Measurements from ENCODE around the gene ADAMTS16. TPM values are rescaled to one million over a fixed set of nuclear protein-coding genes. Genes with fewer than 3 reads are reported as not detected.
"Not testable (repeated sequence)": the region's sequence is repeated elsewhere in the genome, so short reads cannot be mapped to it uniquely, and the experiment has no call there.

Gene ADAMTS16
- total and polyA plus RNA-seq, 10 donors = not detected

DNA sequence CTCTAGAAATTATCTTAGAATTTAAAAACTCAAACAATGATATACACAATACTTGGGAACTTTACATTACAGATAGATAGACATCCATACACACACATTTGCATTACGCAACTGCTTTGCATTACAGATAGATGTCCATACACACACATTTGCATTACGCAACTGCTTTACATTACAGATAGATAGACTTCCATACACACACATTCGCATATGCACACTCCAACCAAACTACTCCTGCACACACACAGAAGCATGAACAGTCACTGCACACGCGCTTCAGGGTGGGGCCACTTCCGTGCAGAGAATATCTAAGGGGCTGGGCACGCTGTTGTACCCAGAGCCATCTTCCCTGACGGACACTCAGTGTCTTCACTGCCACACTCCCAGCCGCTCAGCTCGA is 7.9 kb upstream of the ADAMTS16 start:
- Histone ChIP-seq H3K4me3 (no peak overlapping the region), H3K36me3 (no peaks in the 10 kb centered on the region), H3K4me1 (no peaks in the 10 kb centered on the region), H3K27ac (no peak overlapping the region), H3K27me3 (replicated peaks in 1 of 7) (peaks cover 0 to under 1% (median 0%) of the 10 kb centered on the region in 7 donors), H3K9me3 (peaks cover 0 to 5% (median 0%) of the 10 kb centered on the region in 8 donors)
- intact Hi-C loops (cut with DNase I; ENCODE audit: low total_unique reads) = no loop called here
- TF ChIP-seq, protein P1, sequence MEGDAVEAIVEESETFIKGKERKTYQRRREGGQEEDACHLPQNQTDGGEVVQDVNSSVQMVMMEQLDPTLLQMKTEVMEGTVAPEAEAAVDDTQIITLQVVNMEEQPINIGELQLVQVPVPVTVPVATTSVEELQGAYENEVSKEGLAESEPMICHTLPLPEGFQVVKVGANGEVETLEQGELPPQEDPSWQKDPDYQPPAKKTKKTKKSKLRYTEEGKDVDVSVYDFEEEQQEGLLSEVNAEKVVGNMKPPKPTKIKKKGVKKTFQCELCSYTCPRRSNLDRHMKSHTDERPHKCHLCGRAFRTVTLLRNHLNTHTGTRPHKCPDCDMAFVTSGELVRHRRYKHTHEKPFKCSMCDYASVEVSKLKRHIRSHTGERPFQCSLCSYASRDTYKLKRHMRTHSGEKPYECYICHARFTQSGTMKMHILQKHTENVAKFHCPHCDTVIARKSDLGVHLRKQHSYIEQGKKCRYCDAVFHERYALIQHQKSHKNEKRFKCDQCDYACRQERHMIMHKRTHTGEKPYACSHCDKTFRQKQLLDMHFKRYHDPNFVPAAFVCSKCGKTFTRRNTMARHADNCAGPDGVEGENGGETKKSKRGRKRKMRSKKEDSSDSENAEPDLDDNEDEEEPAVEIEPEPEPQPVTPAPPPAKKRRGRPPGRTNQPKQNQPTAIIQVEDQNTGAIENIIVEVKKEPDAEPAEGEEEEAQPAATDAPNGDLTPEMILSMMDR (IDR thresholded peaks at IDR 0.05 in 8 of 11, conservative IDR thresholded peaks at IDR 0.05 in 3 of 11) = no peak
- TF ChIP-seq POLR2A (IDR thresholded peaks at IDR 0.05) = no peak
- no peak for TF ChIP-seq POLR2AphosphoS5 (IDR thresholded peaks at IDR 0.05)
- DNase-seq = no peak
- 73 to 83% (median 82%) methylated on average over 10 of the region's 10 CpGs for WGBS, 5 donors

DNA sequence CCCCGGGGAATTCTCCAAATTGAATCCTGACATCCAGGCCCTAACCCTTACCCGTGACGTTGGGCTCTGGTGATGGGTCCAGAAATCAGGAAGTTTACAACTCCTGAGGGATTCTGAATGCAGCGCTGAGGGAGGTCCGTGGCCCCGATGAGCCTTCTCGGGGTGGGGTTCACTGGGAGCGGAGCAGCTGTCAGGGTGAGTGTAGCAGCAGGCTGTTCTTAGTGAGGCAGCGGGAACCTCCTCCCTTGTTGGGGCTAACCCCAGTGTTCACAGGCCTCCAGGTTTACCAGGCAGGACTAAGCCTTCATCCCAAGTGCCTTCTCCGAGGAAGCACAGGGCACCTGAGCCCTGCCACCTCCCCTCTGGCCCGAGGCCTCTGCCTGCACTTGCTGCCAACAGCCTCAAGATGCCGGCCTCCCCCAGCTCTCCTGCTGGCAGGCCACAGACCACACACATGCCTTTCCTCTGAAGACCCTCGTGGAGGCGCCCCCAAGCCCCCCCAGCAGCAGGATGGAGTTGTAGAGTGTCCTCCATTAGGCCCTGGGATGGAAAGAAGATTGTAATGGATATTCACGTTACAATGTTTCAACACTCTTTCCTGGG is 7.3 kb upstream of the ADAMTS16 start:
- intact Hi-C loops (cut with DNase I; ENCODE audit: low total_unique reads) = no loop called here
- WGBS, 5 donors = 79 to 85% (median 81%) methylated on average over 13 to 15 of the region's 15 CpGs
- no peak for DNase-seq

DNA sequence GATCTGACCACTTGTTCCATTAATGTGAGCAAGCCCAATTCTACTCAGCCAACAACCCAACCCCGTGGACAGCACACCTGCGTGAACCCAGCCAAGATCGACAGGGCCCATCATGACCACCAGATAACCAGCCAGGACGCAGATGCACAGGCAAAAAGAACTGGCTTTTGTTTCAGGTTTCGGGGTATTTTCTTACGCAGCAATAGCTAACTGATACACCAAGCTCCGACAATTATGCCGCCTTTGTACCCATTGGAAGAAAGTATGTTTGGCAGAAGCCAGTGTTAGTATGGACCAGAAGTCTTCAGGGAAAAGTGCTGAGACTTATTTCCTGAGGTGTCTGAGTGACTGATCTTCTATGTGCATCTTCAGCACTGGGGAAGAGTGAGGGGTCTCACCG is 6.0 kb upstream of the ADAMTS16 start:
- intact Hi-C loops (cut with DNase I; ENCODE audit: low total_unique reads) = no loop called here
- no peaks in the 10 kb centered on the region for H3K36me3 ChIP-seq
- H3K27me3 ChIP-seq (replicated peaks in 1 of 7) = peaks cover 0 to 16% (median 1%) of the 10 kb centered on the region in 7 donors
- H3K27ac ChIP-seq = no peak overlapping the region
- no peak overlapping the region for H3K4me3 ChIP-seq
- 91 to 97% (median 94%) methylated on average over 9 of the region's 9 CpGs for WGBS, 5 donors
- DNase-seq = no peak
- H3K9me3 ChIP-seq = peaks cover 0 to 5% (median 0%) of the 10 kb centered on the region in 8 donors
- H3K4me1 ChIP-seq = no peaks in the 10 kb centered on the region
- TF ChIP-seq, protein P1 (IDR thresholded peaks at IDR 0.05 in 8 of 11, conservative IDR thresholded peaks at IDR 0.05 in 3 of 11) = no peak
- TF ChIP-seq POLR2AphosphoS5 (IDR thresholded peaks at IDR 0.05) = no peak
- no peak for TF ChIP-seq POLR2A (IDR thresholded peaks at IDR 0.05)

More for the DNA sequence above, 7.3 kb upstream of the ADAMTS16 start:
- Histone ChIP-seq H3K27ac (no peak overlapping the region), H3K9me3 (peaks cover 0 to 5% (median 0%) of the 10 kb centered on the region in 8 donors), H3K27me3 (replicated peaks in 1 of 7) (peaks cover 0 to 6% (median 0%) of the 10 kb centered on the region in 7 donors), H3K36me3 (no peaks in the 10 kb centered on the region), H3K4me3 (no peak overlapping the region), H3K4me1 (no peaks in the 10 kb centered on the region)
- TF ChIP-seq POLR2A (IDR thresholded peaks at IDR 0.05) (no peak), POLR2AphosphoS5 (IDR thresholded peaks at IDR 0.05) (no peak)
- TF ChIP-seq, protein P1 (IDR thresholded peaks at IDR 0.05 in 8 of 11, conservative IDR thresholded peaks at IDR 0.05 in 3 of 11) = no peak

DNA sequence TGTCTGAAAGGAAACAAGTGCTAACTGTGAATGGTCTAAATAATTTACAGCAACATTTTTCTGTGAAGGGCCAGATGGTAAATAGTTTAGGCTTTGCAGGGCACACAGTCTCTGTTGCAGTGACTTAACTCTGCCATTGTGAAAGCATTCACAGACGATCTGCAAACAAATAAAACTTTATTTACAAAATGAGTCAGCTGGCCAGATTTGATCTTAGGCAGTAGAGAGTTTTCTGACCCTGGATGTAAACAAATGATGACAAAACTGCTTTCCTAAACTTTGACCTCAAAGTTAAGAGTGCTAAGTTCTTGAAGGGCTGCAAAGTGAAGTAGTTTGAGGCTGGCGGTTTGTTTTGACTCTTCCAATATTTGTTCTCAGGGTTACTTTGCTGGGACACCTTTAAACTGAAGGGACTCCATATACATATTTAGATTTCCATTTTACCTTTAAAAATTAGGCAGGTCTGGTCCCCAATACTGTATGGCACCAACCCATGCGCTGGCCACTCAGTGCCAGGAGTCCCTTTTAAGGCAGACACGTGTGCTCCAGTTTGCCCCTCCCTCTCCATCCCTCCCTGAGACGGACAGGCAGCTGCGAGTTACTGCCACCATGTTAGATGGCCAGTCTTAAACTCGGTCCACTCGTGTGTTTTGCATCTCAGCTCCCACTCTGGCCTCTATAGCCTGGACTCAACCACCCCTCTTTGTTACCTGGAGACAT is 4.0 kb upstream of the ADAMTS16 start:
- TF ChIP-seq POLR2AphosphoS5 (IDR thresholded peaks at IDR 0.05) (no peak), POLR2A (IDR thresholded peaks at IDR 0.05) (no peak)
- TF ChIP-seq, protein P1 (IDR thresholded peaks at IDR 0.05 in 8 of 11, conservative IDR thresholded peaks at IDR 0.05 in 3 of 11) = no peak
- 40 to 72% (median 56%) methylated on average over 8 of the region's 8 CpGs for WGBS, 5 donors
- H3K36me3 ChIP-seq = no peaks in the 10 kb centered on the region

DNA sequence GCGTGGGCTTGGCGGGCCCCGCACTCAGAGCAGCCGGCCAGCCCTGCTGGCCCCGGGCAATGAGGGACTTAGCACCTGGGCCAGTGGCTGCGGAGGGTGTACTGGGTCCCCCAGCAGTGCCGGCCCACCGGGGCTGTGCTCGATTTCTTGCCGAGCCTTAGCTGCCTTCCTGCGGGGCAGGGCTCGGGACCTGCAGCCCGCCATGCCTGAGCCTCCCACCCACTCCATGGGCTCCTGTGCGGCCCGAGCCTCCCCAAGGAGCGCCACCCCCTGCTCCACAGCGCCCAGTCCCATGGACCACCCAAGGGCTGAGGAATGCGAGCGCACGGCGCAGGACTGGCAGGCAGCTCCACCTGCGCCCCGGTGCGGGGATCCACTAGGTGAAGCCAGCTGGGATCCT is 2.3 kb upstream of the ADAMTS16 start:
- H3K4me1 ChIP-seq = peaks cover 5 to 25% (median 18%) of the 10 kb centered on the region in 6 donors
- DNase-seq; intact Hi-C loops (cut with DNase I; ENCODE audit: low total_unique reads); H3K36me3 ChIP-seq; H3K4me3 ChIP-seq; H3K9me3 ChIP-seq; H3K27ac ChIP-seq: not testable (repeated sequence)
- peaks cover 8 to 48% (median 25%) of the 10 kb centered on the region in 7 donors for H3K27me3 ChIP-seq (replicated peaks in 1 of 7)
- WGBS, 5 donors = 93 to 98% (median 97%) methylated on average over 8 to 24 of the region's 24 CpGs

More for the DNA sequence above, 4.0 kb upstream of the ADAMTS16 start:
- H3K27me3 ChIP-seq (replicated peaks in 1 of 7) = peaks cover 5 to 36% (median 21%) of the 10 kb centered on the region in 7 donors
- intact Hi-C loops (cut with DNase I; ENCODE audit: low total_unique reads) = no loop called here
- H3K9me3 ChIP-seq = peaks cover 0 to 5% (median 0%) of the 10 kb centered on the region in 8 donors
- no peak for DNase-seq
- H3K4me3 ChIP-seq = no peak overlapping the region
- no peak overlapping the region for H3K27ac ChIP-seq
- peaks cover 0 to 18% (median 14%) of the 10 kb centered on the region in 6 donors for H3K4me1 ChIP-seq
